Endothelial cell of hepatic sinusoid (primary cell): ENCODE results near the gene ZNF556.
"Not testable (repeated sequence)": the region's sequence is repeated elsewhere in the genome, so short reads cannot be mapped to it uniquely, and the experiment has no call there.

ENCODE experiments used
- in situ Hi-C: cut with HindIII; loops from 2 replicates; pipeline ENCODE4 v1.10.0; 2017; ENCODE audit warnings: low sequenced_read_pairs

The ZNF556 gene

DNA sequence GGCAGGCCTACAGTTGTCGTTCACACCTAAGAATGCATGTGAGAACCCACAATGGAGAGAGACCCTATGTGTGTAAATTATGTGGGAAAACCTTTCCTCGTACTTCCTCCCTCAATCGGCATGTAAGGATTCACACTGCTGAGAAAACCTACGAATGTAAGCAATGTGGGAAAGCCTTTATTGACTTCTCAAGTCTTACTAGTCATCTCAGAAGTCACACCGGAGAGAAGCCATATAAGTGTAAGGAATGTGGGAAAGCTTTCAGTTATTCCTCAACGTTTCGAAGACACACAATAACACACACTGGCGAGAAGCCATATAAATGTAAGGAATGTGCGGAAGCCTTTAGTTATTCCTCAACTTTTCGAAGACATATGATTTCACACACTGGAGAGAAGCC lies 14.5 kb upstream of the ZNF556 start:
- in situ Hi-C loops = loop anchor here (25.0 kb wide), 1 partner anchor 165 kb away; no protein-coding TSS in a partner anchor

DNA sequence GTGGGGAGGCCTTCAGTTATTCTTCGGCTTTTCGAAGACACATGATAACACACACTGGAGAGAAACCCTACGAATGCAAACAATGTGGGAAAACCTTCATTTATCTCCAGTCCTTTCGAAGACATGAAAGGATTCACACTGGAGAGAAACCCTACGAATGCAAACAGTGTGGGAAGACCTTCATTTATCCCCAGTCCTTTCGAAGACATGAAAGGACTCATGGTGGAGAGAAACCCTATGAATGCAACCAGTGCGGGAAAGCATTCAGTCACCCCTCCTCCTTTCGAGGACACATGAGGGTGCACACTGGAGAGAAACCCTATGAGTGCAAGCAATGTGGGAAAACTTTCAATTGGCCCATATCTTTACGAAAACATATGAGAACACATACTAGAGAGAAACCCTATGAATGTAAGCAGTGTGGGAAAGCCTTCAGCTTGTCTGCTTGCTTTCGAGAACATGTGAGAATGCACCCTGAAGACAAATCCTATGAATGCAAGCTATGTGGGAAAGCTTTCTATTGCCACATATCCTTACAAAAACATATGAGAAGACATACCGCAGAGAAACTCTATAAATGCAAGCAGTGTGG lies 14.0 kb upstream of the ZNF556 start:
- in situ Hi-C loops = loop anchor here (25.0 kb wide), 1 partner anchor 166 kb away; no protein-coding TSS in a partner anchor

GRCh38 chr19:2854849-2855248 lies 12.3 kb upstream of the ZNF556 start:
- in situ Hi-C loops = loop anchor here (25.0 kb wide), 1 partner anchor 168 kb away; no protein-coding TSS in a partner anchor

- in situ Hi-C loops = loop anchor here (25.0 kb wide), 1 partner anchor 169 kb away; no protein-coding TSS in a partner anchor
Observed at GRCh38 chr19:2856457-2857050, 10.6 kb upstream of the ZNF556 start.

- in situ Hi-C loops = loop anchor here (25.0 kb wide), 1 partner anchor 172 kb away; no protein-coding TSS in a partner anchor
Observed at GRCh38 chr19:2858864-2859263, 8.3 kb upstream of the ZNF556 start.

GRCh38 chr19:2863816-2864215 lies 3.3 kb upstream of the ZNF556 start:
- in situ Hi-C loops = loop anchor here (25.0 kb wide), 1 partner anchor 177 kb away; no protein-coding TSS in a partner anchor

GRCh38 chr19:2865334-2866100 lies 1.6 kb upstream of the ZNF556 start:
- in situ Hi-C loops = loop anchor here (25.0 kb wide), 1 partner anchor 178 kb away; no protein-coding TSS in a partner anchor

GRCh38 chr19:2866495-2867024 lies 575 bp upstream of the ZNF556 start:
- in situ Hi-C loops = loop anchor here (25.0 kb wide), 1 partner anchor 179 kb away; no protein-coding TSS in a partner anchor

GRCh38 chr19:2869618-2870017 lies 2.5 kb downstream of the ZNF556 start:
- in situ Hi-C loops = loop anchor here (25.0 kb wide), 1 partner anchor 182 kb away; no protein-coding TSS in a partner anchor

GRCh38 chr19:2872175-2872574 lies 5.0 kb downstream of the ZNF556 start:
- in situ Hi-C loops = loop anchor here (25.0 kb wide), 1 partner anchor 185 kb away; no protein-coding TSS in a partner anchor

DNA sequence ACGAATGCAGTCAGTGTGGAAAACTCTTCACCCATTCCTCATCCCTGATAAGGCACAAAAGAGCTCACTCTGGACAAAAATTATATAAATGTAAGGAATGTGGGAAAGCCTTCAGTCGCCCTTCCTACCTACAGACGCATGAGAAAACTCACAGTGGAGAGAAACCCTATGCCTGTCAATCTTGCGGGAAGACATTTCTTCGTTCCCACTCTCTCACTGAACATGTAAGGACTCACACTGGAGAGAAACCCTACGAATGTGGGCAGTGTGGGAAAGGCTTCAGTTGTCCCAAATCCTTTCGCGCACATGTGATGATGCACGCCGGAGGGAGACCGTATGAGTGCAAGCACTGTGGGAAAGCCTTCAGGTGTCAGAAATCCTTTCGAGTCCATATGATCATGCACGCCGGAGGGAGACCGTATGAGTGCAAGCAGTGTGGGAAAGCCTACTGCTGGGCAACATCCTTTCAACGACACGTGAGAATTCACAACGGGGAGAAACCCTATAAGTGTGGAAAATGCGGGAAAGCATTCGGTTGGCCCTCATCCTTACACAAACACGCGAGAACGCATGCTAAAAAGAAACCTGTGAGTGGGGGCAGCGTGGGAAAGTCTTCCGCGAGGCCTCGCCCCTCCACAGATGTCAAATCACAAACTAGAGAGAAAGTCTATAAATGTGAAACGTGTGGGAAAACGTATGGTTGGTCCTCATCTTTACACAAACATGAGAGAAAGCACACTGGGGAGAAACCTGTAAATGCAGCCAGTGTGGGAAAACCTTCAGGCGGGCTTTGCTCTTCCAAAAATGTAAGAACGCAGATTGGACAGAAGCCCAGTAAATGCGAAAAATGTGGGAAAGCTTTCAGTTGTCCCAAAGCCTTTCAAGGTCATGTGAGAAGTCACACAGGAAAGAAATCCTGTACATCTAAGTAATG lies 10.5 kb downstream of the ZNF556 start:
- in situ Hi-C loops = no loop called here

DNA sequence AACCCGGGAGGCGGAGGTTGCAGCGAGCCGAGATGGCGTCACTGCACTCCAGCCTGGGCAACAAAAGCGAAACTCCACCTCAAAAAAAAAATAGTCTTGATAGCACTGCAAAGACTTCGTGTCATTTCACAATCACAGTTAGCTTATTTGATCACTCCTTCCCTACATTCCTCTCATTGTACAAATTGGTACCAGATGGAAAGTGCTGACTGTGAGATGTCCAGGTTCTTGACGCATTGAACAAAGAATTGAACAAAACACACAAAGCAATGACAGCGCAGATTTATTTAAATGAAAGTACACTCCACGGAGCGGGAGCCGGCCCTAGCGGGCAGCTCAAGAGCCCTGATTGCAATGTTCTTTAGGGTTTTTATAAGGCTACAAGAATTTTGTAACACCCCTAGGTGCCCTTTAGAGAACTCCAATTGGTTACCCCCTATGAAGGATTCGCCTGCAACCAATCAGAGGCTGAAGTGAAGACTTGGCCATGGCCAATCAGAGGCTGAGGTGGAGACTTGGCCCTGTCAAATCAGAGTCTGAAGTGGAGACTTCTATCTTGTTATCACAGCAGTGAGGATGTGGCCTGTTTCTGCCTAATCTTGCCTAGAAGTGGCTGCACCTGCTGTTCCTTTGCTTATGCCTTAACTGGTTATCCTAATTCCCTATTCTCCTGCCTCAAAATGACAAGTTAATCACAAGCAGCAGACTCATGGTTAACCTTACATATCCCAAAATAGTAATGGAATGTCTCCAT lies 16.7 kb downstream of the ZNF556 start:
- in situ Hi-C loops = no loop called here

- in situ Hi-C loops = no loop called here
Observed at GRCh38 chr19:2885736-2886135, 18.6 kb downstream of the ZNF556 start.

GRCh38 chr19:2887391-2887914 lies 20.3 kb downstream of the ZNF556 start:
- in situ Hi-C loops = no loop called here

- in situ Hi-C loops = no loop called here
Observed at GRCh38 chr19:2888731-2889224, 21.6 kb downstream of the ZNF556 start.

- in situ Hi-C loops = not testable (repeated sequence)
Observed at GRCh38 chr19:2890531-2890930, 23.4 kb downstream of the ZNF556 start.

DNA sequence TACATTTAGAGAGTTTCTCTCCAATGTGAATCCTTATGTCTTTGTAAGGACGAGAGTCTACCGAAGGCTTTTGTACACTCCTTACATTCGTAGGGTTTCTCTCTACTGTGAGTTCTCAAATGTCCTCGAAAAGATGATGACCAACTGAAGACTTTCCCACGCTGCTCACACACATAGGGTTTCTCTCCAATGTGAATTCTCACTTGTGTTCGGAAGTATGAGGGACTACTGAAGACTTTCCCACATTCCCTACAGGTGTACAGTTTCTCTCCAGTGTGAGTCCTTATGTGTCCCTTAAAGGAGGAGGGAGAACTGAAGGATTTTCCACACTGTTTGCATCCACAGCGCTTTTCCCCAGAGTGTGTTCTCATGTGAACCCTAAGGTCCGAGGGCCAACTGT lies 29.6 kb downstream of the ZNF556 start:
- in situ Hi-C loops = no loop called here

GRCh38 chr19:2900296-2901252 lies 33.4 kb downstream of the ZNF556 start, which contains the start of gene ZNF57:
Gene ZNF57, plus strand, starts transcription at chr19:2900928. Its CDS starts 118 bp downstream, at chr19:2901046.
- in situ Hi-C loops = no loop called here
